GM23338 (cell line): ENCODE data around the gene DNAJB8. TPM values are rescaled to one million over a fixed set of nuclear protein-coding genes. Genes with fewer than 3 reads are reported as not detected.

Experiments used
- ATAC-seq: fragments of 200-7000 bp; cut with Tn5 transposase; 3 replicates; pipeline ENCODE4 v1.9.1; 2020
- DNase-seq: peaks from one replicate; pipeline ENCODE4 v3.0.0-alpha.2; 2015; ENCODE audit warnings: low spot score
- H2AFZ ChIP-seq: fragments of 200-600 bp; sonication (generic); 2 replicates; pipeline ENCODE4 v1.8.0; 2016; ENCODE audit warnings: antibody characterized with exemption, mild to moderate bottlenecking, moderate library complexity
- H3F3A ChIP-seq: fragments of 200-600 bp; sonication (generic); replicated peaks from 2 replicates; pipeline ENCODE4 v1.8.0; 2017; ENCODE audit warnings: antibody characterized with exemption, mixed run types, low read depth
- H3K27ac ChIP-seq: fragments of 200-600 bp; sonication (generic); 2 replicates; pipeline ENCODE4 v1.6.1; 2016; ENCODE audit warnings: low read depth
- H3K27me3 ChIP-seq: fragments of 200-600 bp; sonication (generic); 2 replicates; pipeline ENCODE4 v1.8.0; 2016; ENCODE audit warnings: mild to moderate bottlenecking, mixed run types, moderate library complexity; ENCODE audit not compliant: insufficient read depth
- H3K36me3 ChIP-seq: fragments of 200-600 bp; sonication (generic); 2 replicates; pipeline ENCODE4 v1.8.0; 2016; ENCODE audit warnings: mild to moderate bottlenecking; ENCODE audit not compliant: insufficient read depth
- H3K4me1 ChIP-seq: fragments of 200-600 bp; sonication (generic); 2 replicates; pipeline ENCODE4 v1.8.0; 2016; ENCODE audit warnings: mild to moderate bottlenecking, moderate library complexity; ENCODE audit not compliant: insufficient read depth
- H3K4me2 ChIP-seq: fragments of 200-600 bp; sonication (generic); 2 replicates; pipeline ENCODE4 v1.7.1; 2017; ENCODE audit warnings: mixed run types
- H3K4me3 ChIP-seq: fragments of 200-600 bp; sonication (generic); 2 replicates; pipeline ENCODE4 v1.6.1; 2016; ENCODE audit warnings: mixed run types
- H3K79me2 ChIP-seq: fragments of 200-600 bp; sonication (generic); replicated peaks from 2 replicates; pipeline ENCODE4 v1.8.0; 2017; ENCODE audit warnings: mild to moderate bottlenecking; ENCODE audit not compliant: insufficient read depth
- H3K9me2 ChIP-seq: fragments of 200-600 bp; sonication (generic); 2 replicates; pipeline ENCODE4 v1.8.0; 2017; ENCODE audit not compliant: insufficient read depth
- H4K20me1 ChIP-seq: fragments of 200-600 bp; sonication (generic); replicated peaks from 2 replicates; pipeline ENCODE4 v1.8.0; 2017; ENCODE audit warnings: mild to moderate bottlenecking; ENCODE audit not compliant: insufficient read depth
- H3K27ac Mint-ChIP-seq: 2 replicates; pipeline ENCODE4 v1.8.0; 2020; ENCODE audit warnings: inconsistent platforms, mild to moderate bottlenecking, moderate library complexity, mixed read lengths
- H3K27me3 Mint-ChIP-seq: 3 replicates; pipeline ENCODE4 v1.8.0; 2022; ENCODE audit warnings: low read depth, mild to moderate bottlenecking, moderate library complexity, mixed read lengths, inconsistent platforms; ENCODE audit not compliant: insufficient read depth, poor library complexity
- H3K36me3 Mint-ChIP-seq: 3 replicates; pipeline ENCODE4 v1.8.0; 2021; ENCODE audit warnings: low read depth, mild to moderate bottlenecking, inconsistent platforms, moderate library complexity, mixed read lengths
- H3K4me1 Mint-ChIP-seq: 3 replicates; pipeline ENCODE4 v1.8.0; 2020; ENCODE audit warnings: mild to moderate bottlenecking, inconsistent platforms, mixed read lengths
- H3K4me3 Mint-ChIP-seq: 3 replicates; pipeline ENCODE4 v1.8.0; 2021; ENCODE audit warnings: moderate library complexity, mild to moderate bottlenecking, inconsistent platforms, mixed read lengths
- H3K9me3 Mint-ChIP-seq: 3 replicates; pipeline ENCODE4 v1.8.0; 2020; ENCODE audit warnings: moderate library complexity, mild to moderate bottlenecking, inconsistent platforms, mixed read lengths
- CREB1 ChIP-seq: fragments of 250-450 bp; sonication (Bioruptor Pico); IDR thresholded peaks from 2 replicates; pipeline ENCODE4 v1.5.0; 2020; ENCODE audit warnings: low read depth, mild to moderate bottlenecking, moderate library complexity
- NANOG ChIP-seq: IDR thresholded peaks from 2 replicates; pipeline ENCODE4 v1.6.1; 2016; ENCODE audit warnings: antibody characterized with exemption, borderline replicate concordance
- STAT1 ChIP-seq: IDR thresholded peaks from one replicate; pipeline ENCODE4 v1.6.1; 2016; ENCODE audit warnings: antibody characterized with exemption; ENCODE audit not compliant: unreplicated experiment
- ZNF114 ChIP-seq: fragments of 250-450 bp; sonication (Bioruptor Pico); IDR thresholded peaks from 2 replicates; pipeline ENCODE4 v1.5.0; 2020; ENCODE audit warnings: mild to moderate bottlenecking, moderate library complexity
- ZNF331 ChIP-seq: fragments of 250-450 bp; sonication (Bioruptor Pico); IDR thresholded peaks from 2 replicates; pipeline ENCODE4 v1.5.0; 2020; ENCODE audit warnings: low read depth, mild to moderate bottlenecking, moderate library complexity
- ZNF462 ChIP-seq: fragments of 250-450 bp; sonication (Bioruptor Pico); IDR thresholded peaks from 2 replicates; pipeline ENCODE4 v1.5.0; 2020; ENCODE audit warnings: mild to moderate bottlenecking, moderate library complexity
- polyA plus RNA-seq: library from polyadenylated mRNA; unstranded; fragments of >200 nt; fragmentation: Nextera tagmentation; extraction: Ambion mirVana; gene quantifications from 2 replicates; pipeline ENCODE4 v1.2.1, GENCODE V29; 2016
- total RNA-seq: library from RNA; depleted of rRNA; stranded (reverse); fragments of >200 nt; shearing (Covaris generic); gene quantifications from 2 replicates; pipeline ENCODE4 v1.2.3, GENCODE V29; 2014

DNAJB8 gene
- total and polyA plus RNA-seq, 2 experiments from 2014 or later, result not detected

GRCh38 chr3:128486681-128487537 lies 20.2 kb upstream of the DNAJB8 start (continued):
- no peak for TF ChIP-seq ZNF462
- no peak for TF ChIP-seq STAT1

GRCh38 chr3:128486205-128486628 lies 19.5 kb upstream of the DNAJB8 start:
- H3K27me3 ChIP-seq, result peaks cover 100% of the 10 kb centered on the region
- ATAC-seq, result no peak
- no peak overlapping the region for H3K27ac ChIP-seq
- Mint-ChIP-seq H3K4me1 (peaks cover 62% of the 10 kb centered on the region), H3K36me3 (no peaks in the 10 kb centered on the region; the same call in 2 of the 3 replicates), H3K27ac (no peak overlapping the region), H3K27me3 (peaks cover 98% of the 10 kb centered on the region), H3K4me3 (peak overlapping the region; percentile 73), H3K9me3 (no peaks in the 10 kb centered on the region; the same call in 1 of the 3 replicates)
- H4K20me1 ChIP-seq, result peaks cover 8% of the 10 kb centered on the region
- H3K4me2 ChIP-seq, result peak overlapping the region; percentile 90
- H3F3A ChIP-seq, result peaks cover 30% of the 10 kb centered on the region
- H3K4me3 ChIP-seq, result peak overlapping the region; percentile 72
- no peaks in the 10 kb centered on the region for H3K9me2 ChIP-seq
- peaks cover 65% of the 10 kb centered on the region for H3K4me1 ChIP-seq
- no peak overlapping the region; the same call in 1 of the 2 replicates for H2AFZ ChIP-seq
- no peaks in the 10 kb centered on the region for H3K79me2 ChIP-seq
- DNase-seq, result no peak
- H3K36me3 ChIP-seq, result no peaks in the 10 kb centered on the region
- no peak for TF ChIP-seq CREB1 (CRISPR knock-in tag)
- TF ChIP-seq ZNF331 (CRISPR knock-in tag), result no peak
- no peak for TF ChIP-seq ZNF114 (CRISPR knock-in tag)
- no peak for TF ChIP-seq NANOG
- no peak for TF ChIP-seq ZNF462
